DND-41 (cell line): ENCODE results near the gene PRELP.
A peak's percentile ranks its signal among the peaks of the same experiment; 100 is the strongest.

Experiments
- ATAC-seq: fragments of 200-7000 bp; cut with Tn5 transposase; 3 replicates; pipeline ENCODE4 v1.9.1; 2021; ENCODE audit warnings: low read depth; ENCODE audit not compliant: insufficient read depth
- DNase-seq: peaks from one replicate; pipeline ENCODE4 v3.0.0-alpha.2; 2020
- H2AFZ ChIP-seq: 2 replicates; pipeline ENCODE4 v1.6.0; 2012; ENCODE audit warnings: low read depth, low read length
- H3K27ac ChIP-seq: 2 replicates; pipeline ENCODE4 v1.5.1; 2012; ENCODE audit warnings: low read length, inconsistent platforms
- H3K27me3 ChIP-seq: fragments of 200-600 bp; sonication (generic); 2 replicates; pipeline ENCODE4 v1.6.0; 2012; ENCODE audit warnings: low read length, mild to moderate bottlenecking, inconsistent platforms; ENCODE audit not compliant: insufficient read depth, poor library complexity
- H3K36me3 ChIP-seq: 2 replicates; pipeline ENCODE4 v1.5.1; 2012; ENCODE audit warnings: low read length, inconsistent platforms; ENCODE audit not compliant: insufficient read depth
- H3K4me1 ChIP-seq: 2 replicates; pipeline ENCODE4 v1.5.1; 2012; ENCODE audit warnings: mild to moderate bottlenecking, low read length; ENCODE audit not compliant: insufficient read depth
- H3K4me2 ChIP-seq: 2 replicates; pipeline ENCODE4 v1.6.0; 2012; ENCODE audit warnings: mild to moderate bottlenecking, moderate library complexity, low read length, inconsistent platforms; ENCODE audit not compliant: insufficient read depth
- H3K4me3 ChIP-seq, 2 experiments: fragments of 200-600 bp in 1 of 2; shearing (Covaris generic) in 1 of 2; 2 replicates each; pipeline ENCODE4 v1.5.1; 2012 to 2016; ENCODE audit warnings: inconsistent platforms in 2 of 2, low read length in 2 of 2, mild to moderate bottlenecking in 2 of 2, low read depth in 1 of 2, moderate library complexity in 1 of 2
- H3K79me2 ChIP-seq: 2 replicates; pipeline ENCODE4 v1.6.0; 2012; ENCODE audit warnings: low read length, inconsistent platforms; ENCODE audit not compliant: insufficient read depth
- H3K9ac ChIP-seq: 2 replicates; pipeline ENCODE4 v1.6.0; 2012; ENCODE audit warnings: low read depth, mild to moderate bottlenecking, inconsistent platforms, low read length, moderate library complexity
- H3K9me3 ChIP-seq: 2 replicates; pipeline ENCODE4 v1.5.1; 2012; ENCODE audit warnings: low read length, moderate library complexity, mild to moderate bottlenecking, inconsistent platforms; ENCODE audit not compliant: insufficient read depth, severe bottlenecking
- H4K20me1 ChIP-seq: 2 replicates; pipeline ENCODE4 v1.6.0; 2012; ENCODE audit warnings: low read length; ENCODE audit not compliant: insufficient read depth
- CTCF ChIP-seq: IDR thresholded peaks from 2 replicates; pipeline ENCODE4 v1.5.1; 2012; ENCODE audit warnings: borderline replicate concordance, low read length, moderate library complexity, mild to moderate bottlenecking; ENCODE audit not compliant: poor library complexity, severe bottlenecking; ENCODE audit errors: extremely low read depth
- EZH2 ChIP-seq: IDR thresholded peaks from 3 replicates; pipeline ENCODE4 v1.6.1; 2012; ENCODE audit warnings: borderline replicate concordance, low read depth, mild to moderate bottlenecking, moderate library complexity, low read length, inconsistent platforms; ENCODE audit not compliant: severe bottlenecking

PRELP gene

GRCh38 chr1:203504400-203505250 lies 29.0 kb downstream of the PRELP start:
- DNase-seq (peak; percentile 77), ATAC-seq (peak; percentile 88)
- Histone ChIP-seq H2AFZ (no peak overlapping the region), H3K27ac (no peak overlapping the region), H3K9me3 (no peaks in the 10 kb centered on the region), H3K4me2 (no peak overlapping the region), H4K20me1 (no peaks in the 10 kb centered on the region), H3K9ac (no peak overlapping the region), H3K4me1 (no peaks in the 10 kb centered on the region), H3K27me3 (no peaks in the 10 kb centered on the region), H3K79me2 (no peaks in the 10 kb centered on the region), H3K4me3 (no peak overlapping the region), H3K36me3 (no peaks in the 10 kb centered on the region)
- TF ChIP-seq CTCF (peak; percentile 95), EZH2 (no peak)

GRCh38 chr1:203505526-203506204 lies 30.1 kb downstream of the PRELP start:
- no peak for DNase-seq
- H3K9me3 ChIP-seq: no peaks in the 10 kb centered on the region

GRCh38 chr1:203506858-203507626 lies 31.4 kb downstream of the PRELP start:
- no peak for TF ChIP-seq CTCF
- TF ChIP-seq EZH2: no peak
- Histone ChIP-seq H3K4me1 (no peaks in the 10 kb centered on the region), H3K79me2 (no peaks in the 10 kb centered on the region), H2AFZ (no peak overlapping the region), H3K36me3 (no peaks in the 10 kb centered on the region), H4K20me1 (no peaks in the 10 kb centered on the region), H3K9ac (no peak overlapping the region), H3K27me3 (no peaks in the 10 kb centered on the region), H3K4me3 (no peak overlapping the region), H3K27ac (no peak overlapping the region), H3K9me3 (no peaks in the 10 kb centered on the region), H3K4me2 (no peak overlapping the region)
- DNase-seq (no peak), ATAC-seq (no peak)

More at GRCh38 chr1:203505526-203506204, 30.1 kb downstream of the PRELP start:
- Histone ChIP-seq H3K36me3 (no peaks in the 10 kb centered on the region), H3K27ac (no peak overlapping the region), H3K4me3 (no peak overlapping the region), H3K4me1 (no peaks in the 10 kb centered on the region), H3K79me2 (no peaks in the 10 kb centered on the region), H3K9ac (no peak overlapping the region), H3K4me2 (no peak overlapping the region), H3K27me3 (no peaks in the 10 kb centered on the region), H2AFZ (no peak overlapping the region), H4K20me1 (no peaks in the 10 kb centered on the region)
- ATAC-seq: no peak
- TF ChIP-seq CTCF (no peak), EZH2 (no peak)
